H9 (cell line): Measurements from ENCODE around the gene KMT2B. TPM values are rescaled to one million over a fixed set of nuclear protein-coding genes. Genes with fewer than 3 reads are reported as not detected.

Source experiments
- DNase-seq: peaks from one replicate; pipeline ENCODE4 v3.0.0-alpha.2; 2017
- H2AFZ ChIP-seq: one replicate; pipeline ENCODE4 v1.6.1; 2013; ENCODE audit warnings: mild to moderate bottlenecking, low read length, control low read depth, moderate library complexity
- H2AK5ac ChIP-seq: 2 replicates; pipeline ENCODE4 v1.6.1; 2013; ENCODE audit warnings: low read length, control low read depth, mixed read lengths; ENCODE audit not compliant: insufficient read length
- H2BK120ac ChIP-seq: one replicate; pipeline ENCODE4 v1.6.1; 2013; ENCODE audit warnings: low read depth, mild to moderate bottlenecking, low read length, control low read depth, inconsistent platforms; ENCODE audit not compliant: poor library complexity, severe bottlenecking
- H2BK12ac ChIP-seq: 2 replicates; pipeline ENCODE4 v1.6.1; 2013; ENCODE audit warnings: low read length, control low read depth, mixed read lengths, low read depth; ENCODE audit not compliant: insufficient read length
- H2BK15ac ChIP-seq: 2 replicates; pipeline ENCODE4 v1.6.1; 2013; ENCODE audit warnings: low read depth, low read length, control low read depth
- H2BK20ac ChIP-seq: one replicate; pipeline ENCODE4 v1.6.1; 2013; ENCODE audit warnings: low read depth, mild to moderate bottlenecking, low read length, control low read depth, inconsistent platforms; ENCODE audit not compliant: poor library complexity, severe bottlenecking
- H2BK5ac ChIP-seq: 2 replicates; pipeline ENCODE4 v1.6.1; 2013; ENCODE audit warnings: low read length, control low read depth, mixed read lengths; ENCODE audit not compliant: insufficient read length
- H3K14ac ChIP-seq: 2 replicates; pipeline ENCODE4 v1.6.1; 2013; ENCODE audit warnings: low read length, control low read depth; ENCODE audit not compliant: insufficient read depth
- H3K18ac ChIP-seq: 2 replicates; pipeline ENCODE4 v1.6.1; 2013; ENCODE audit warnings: low read depth, mild to moderate bottlenecking, mixed read lengths, low read length, control low read depth; ENCODE audit not compliant: insufficient read length
- H3K23ac ChIP-seq: 2 replicates; pipeline ENCODE4 v1.6.1; 2013; ENCODE audit warnings: low read length, control low read depth, mixed read lengths, low read depth; ENCODE audit not compliant: insufficient read length
- H3K23me2 ChIP-seq: 2 replicates; pipeline ENCODE4 v1.6.1; 2013; ENCODE audit warnings: low read depth, mild to moderate bottlenecking, mixed read lengths, low read length, control low read depth; ENCODE audit not compliant: insufficient read length, poor library complexity, severe bottlenecking
- H3K27ac ChIP-seq: 2 replicates; pipeline ENCODE4 v1.5.1; 2013; ENCODE audit warnings: low read length, control low read depth, mixed read lengths, low read depth; ENCODE audit not compliant: insufficient read length
- H3K27me3 ChIP-seq: 2 replicates; pipeline ENCODE4 v1.6.1; 2013; ENCODE audit warnings: low read length, control low read depth, inconsistent platforms; ENCODE audit not compliant: insufficient read depth
- H3K4ac ChIP-seq: 2 replicates; pipeline ENCODE4 v1.6.1; 2013; ENCODE audit warnings: low read depth, mild to moderate bottlenecking, control low read depth, inconsistent platforms, low read length, moderate library complexity
- H3K4me1 ChIP-seq: 2 replicates; pipeline ENCODE4 v1.6.1; 2013; ENCODE audit warnings: low read length, control low read depth, inconsistent platforms; ENCODE audit not compliant: insufficient read depth
- H3K4me2 ChIP-seq: 2 replicates; pipeline ENCODE4 v1.6.1; 2013; ENCODE audit warnings: low read length, control low read depth, mixed read lengths; ENCODE audit not compliant: insufficient read length, insufficient read depth
- H3K56ac ChIP-seq: 2 replicates; pipeline ENCODE4 v1.6.1; 2013; ENCODE audit warnings: low read depth, mild to moderate bottlenecking, mixed read lengths, low read length, control low read depth; ENCODE audit not compliant: insufficient read length
- H3K79me1 ChIP-seq: 2 replicates; pipeline ENCODE4 v1.6.1; 2013; ENCODE audit warnings: low read depth, mild to moderate bottlenecking, moderate library complexity, low read length, control low read depth, inconsistent platforms; ENCODE audit not compliant: insufficient read depth, poor library complexity, severe bottlenecking
- H3K79me2 ChIP-seq: 2 replicates; pipeline ENCODE4 v1.6.1; 2013; ENCODE audit warnings: low read length, control low read depth, inconsistent platforms; ENCODE audit not compliant: insufficient read depth
- H3K9ac ChIP-seq: 2 replicates; pipeline ENCODE4 v1.6.1; 2013; ENCODE audit warnings: low read length, control low read depth, mixed read lengths; ENCODE audit not compliant: insufficient read length; ENCODE audit errors: extremely low read depth
- H3K9me3 ChIP-seq: one replicate; pipeline ENCODE4 v1.6.1; 2013; ENCODE audit warnings: low read depth, low read length, inconsistent platforms; ENCODE audit not compliant: control insufficient read depth
- H3T11ph ChIP-seq: one replicate; pipeline ENCODE4 v1.6.1; 2013; ENCODE audit warnings: mild to moderate bottlenecking, low read length, control low read depth, inconsistent platforms
- H4K20me1 ChIP-seq: one replicate; pipeline ENCODE4 v1.6.1; 2013; ENCODE audit not compliant: control insufficient read depth, insufficient read length, insufficient read depth
- H4K5ac ChIP-seq: 2 replicates; pipeline ENCODE4 v1.6.1; 2013; ENCODE audit warnings: low read depth, mild to moderate bottlenecking, mixed read lengths, low read length, control low read depth; ENCODE audit not compliant: insufficient read length
- H4K8ac ChIP-seq: replicated peaks from 2 replicates; pipeline ENCODE4 v1.6.1; 2013; ENCODE audit warnings: low read length, control low read depth, mixed read lengths, low read depth; ENCODE audit not compliant: insufficient read length
- H4K91ac ChIP-seq: 2 replicates; pipeline ENCODE4 v1.6.1; 2013; ENCODE audit warnings: low read depth, mild to moderate bottlenecking, moderate library complexity, mixed read lengths, low read length, control low read depth; ENCODE audit not compliant: insufficient read length
- H3K27ac Mint-ChIP-seq, 3 experiments: 2 replicates in 2 of 3; 3 replicates in 1 of 3; pipeline ENCODE4 v1.8.0; 2020 to 2021; ENCODE audit warnings: mixed read lengths in 3 of 3, mild to moderate bottlenecking in 1 of 3, moderate library complexity in 1 of 3
- H3K27me3 Mint-ChIP-seq: 2 replicates; pipeline ENCODE4 v1.8.0; 2021; ENCODE audit warnings: low read depth, mild to moderate bottlenecking, moderate library complexity, mixed read lengths
- H3K36me3 Mint-ChIP-seq, 3 experiments: 2 replicates in 2 of 3; 3 replicates in 1 of 3; pipeline ENCODE4 v1.8.0; 2020 to 2021; ENCODE audit warnings: low read depth in 3 of 3, mixed read lengths in 3 of 3; ENCODE audit not compliant: insufficient read depth in 1 of 3
- H3K4me1 Mint-ChIP-seq, 2 experiments: 2 replicates each; pipeline ENCODE4 v1.8.0; 2020; ENCODE audit warnings: mixed read lengths in 2 of 2
- H3K4me3 Mint-ChIP-seq, 2 experiments: 2 replicates in 1 of 2; 3 replicates in 1 of 2; pipeline ENCODE4 v1.8.0; 2020 to 2021; ENCODE audit warnings: mild to moderate bottlenecking in 2 of 2, mixed read lengths in 2 of 2, moderate library complexity in 1 of 2
- H3K9me3 Mint-ChIP-seq, 2 experiments: 2 replicates in 1 of 2; 3 replicates in 1 of 2; pipeline ENCODE4 v1.8.0; 2020; ENCODE audit warnings: mild to moderate bottlenecking in 2 of 2, mixed read lengths in 2 of 2, moderate library complexity in 1 of 2
- WGBS: extraction: QIAGEN DNeasy Blood & Tissue Kit; methylation state at CpG from one replicate; pipeline ENCODE4 v1.1.7; 2013; ENCODE audit warnings: missing lambda C conversion rate, low lambda C conversion rate, mixed read lengths; ENCODE audit not compliant: insufficient read length; ENCODE audit errors: extremely low coverage; 5-methylcytosine and 5-hydroxymethylcytosine counted together
- total RNA-seq: library from RNA; stranded (reverse); gene quantifications from 2 replicates; pipeline ENCODE4 v1.2.1, GENCODE V29; 2021
- TF ChIP-seq, protein P1 (sequence below): fragments of 200-600 bp; sonication (generic); conservative IDR thresholded peaks from 3 replicates; pipeline ENCODE4 v1.8.0; 2021; ENCODE audit warnings: antibody characterized with exemption, mild to moderate bottlenecking

The KMT2B gene
- total RNA-seq, 1 experiment from 2014 or later = 47.7 TPM

DNA sequence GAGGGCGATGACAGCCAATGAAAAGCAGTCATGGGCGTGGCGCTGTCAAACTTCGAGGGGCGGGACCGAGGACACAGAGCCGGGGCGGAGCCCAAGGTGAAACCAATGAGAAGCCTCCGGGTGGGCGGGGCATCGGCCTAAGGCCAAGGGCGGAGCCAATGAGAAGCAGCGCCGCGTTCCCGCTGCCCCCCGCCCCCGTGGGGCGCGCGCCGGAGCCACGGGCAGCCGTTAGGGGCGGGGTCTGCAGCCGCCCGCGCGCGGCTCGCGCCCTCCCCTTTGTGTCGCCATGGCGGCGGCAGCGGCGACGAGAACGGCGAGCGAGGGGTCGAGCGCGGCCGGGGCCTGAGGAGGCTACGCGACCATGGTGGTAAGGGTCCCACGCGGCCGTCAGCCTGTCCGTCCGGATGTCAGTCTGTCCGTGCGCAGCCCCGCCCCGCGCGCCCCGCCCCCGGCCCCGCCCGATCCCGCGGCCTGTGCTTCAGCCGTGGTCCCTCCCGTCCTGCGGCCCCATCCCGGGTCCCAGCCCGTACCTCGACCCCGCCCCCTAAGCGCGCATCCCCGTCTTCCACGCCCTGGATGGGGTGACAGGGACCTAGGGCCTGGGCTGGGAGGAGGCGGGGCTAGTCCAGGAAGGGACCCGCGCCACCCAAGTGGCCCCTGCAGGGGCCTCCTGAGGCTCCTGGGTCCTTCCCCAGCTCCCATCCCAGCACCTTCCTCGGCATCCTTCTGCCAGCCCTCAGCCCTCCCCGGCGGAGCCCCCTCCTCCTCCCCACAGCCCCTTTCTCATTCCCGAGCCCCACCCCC, 57.7 kb downstream of the KMT2B start, which contains the start of gene ARHGAP33:
TSS of gene ARHGAP33 (plus strand) at position 267 of the 804 bp plus-strand sequence. CDS start at position 362, 95 bp downstream.
- Mint-ChIP-seq H3K9me3 (no peaks in the 10 kb centered on the region; a peak in 1 of 5 replicates), H3K4me3 (peak within 1 kb of the TSS; percentile 65 to 88), H3K27me3 (peaks cover 42% of the 10 kb centered on the region), H3K36me3 (peaks cover 0 to 4% (median 0%) of the 10 kb centered on the region in 3 experiments; a peak in 2 of 7 replicates), H3K4me1 (peaks cover 25 to 29% of the 10 kb centered on the region in 2 experiments), H3K27ac (peak within 1 kb of the TSS in 1 of 3 experiments; percentile 88; a peak in 1 of 7 replicates)
- no peaks in the 10 kb centered on the region for H4K20me1 ChIP-seq
- no peak within 1 kb of the TSS for H3K9ac ChIP-seq
- no peaks in the 10 kb centered on the region for H3K27me3 ChIP-seq
- no peak within 1 kb of the TSS for H2BK12ac ChIP-seq
- no peak within 1 kb of the TSS for H2BK5ac ChIP-seq
- no peak within 1 kb of the TSS for H3K56ac ChIP-seq
- H3K23me2 ChIP-seq = peaks cover 5% of the 10 kb centered on the region
- TF ChIP-seq, protein P1, sequence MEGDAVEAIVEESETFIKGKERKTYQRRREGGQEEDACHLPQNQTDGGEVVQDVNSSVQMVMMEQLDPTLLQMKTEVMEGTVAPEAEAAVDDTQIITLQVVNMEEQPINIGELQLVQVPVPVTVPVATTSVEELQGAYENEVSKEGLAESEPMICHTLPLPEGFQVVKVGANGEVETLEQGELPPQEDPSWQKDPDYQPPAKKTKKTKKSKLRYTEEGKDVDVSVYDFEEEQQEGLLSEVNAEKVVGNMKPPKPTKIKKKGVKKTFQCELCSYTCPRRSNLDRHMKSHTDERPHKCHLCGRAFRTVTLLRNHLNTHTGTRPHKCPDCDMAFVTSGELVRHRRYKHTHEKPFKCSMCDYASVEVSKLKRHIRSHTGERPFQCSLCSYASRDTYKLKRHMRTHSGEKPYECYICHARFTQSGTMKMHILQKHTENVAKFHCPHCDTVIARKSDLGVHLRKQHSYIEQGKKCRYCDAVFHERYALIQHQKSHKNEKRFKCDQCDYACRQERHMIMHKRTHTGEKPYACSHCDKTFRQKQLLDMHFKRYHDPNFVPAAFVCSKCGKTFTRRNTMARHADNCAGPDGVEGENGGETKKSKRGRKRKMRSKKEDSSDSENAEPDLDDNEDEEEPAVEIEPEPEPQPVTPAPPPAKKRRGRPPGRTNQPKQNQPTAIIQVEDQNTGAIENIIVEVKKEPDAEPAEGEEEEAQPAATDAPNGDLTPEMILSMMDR = no peak
- no CpG with 5 or more reads among the region's 82 CpGs for WGBS
- H3T11ph ChIP-seq = no peak within 1 kb of the TSS
- no peak within 1 kb of the TSS for H2AK5ac ChIP-seq
- no peak within 1 kb of the TSS for H2BK15ac ChIP-seq
- no peak within 1 kb of the TSS for H3K18ac ChIP-seq
- no peaks in the 10 kb centered on the region for H3K79me2 ChIP-seq
- H4K91ac ChIP-seq = no peak within 1 kb of the TSS
- peak; percentile 96 for DNase-seq
- no peak within 1 kb of the TSS for H2BK120ac ChIP-seq
- no peak within 1 kb of the TSS for H3K14ac ChIP-seq
- H4K5ac ChIP-seq = no peak within 1 kb of the TSS
- H3K4me2 ChIP-seq = peak within 1 kb of the TSS; percentile 73
- H4K8ac ChIP-seq = no peak within 1 kb of the TSS
- H3K27ac ChIP-seq = no peak within 1 kb of the TSS
- no peaks in the 10 kb centered on the region for H3K9me3 ChIP-seq
- H3K23ac ChIP-seq = no peak within 1 kb of the TSS
- no peak within 1 kb of the TSS for H2BK20ac ChIP-seq
- no peak within 1 kb of the TSS for H3K4ac ChIP-seq
- peaks cover 5% of the 10 kb centered on the region; the same call in 1 of the 2 replicates for H3K4me1 ChIP-seq
- H2AFZ ChIP-seq = no peak within 1 kb of the TSS
- no peaks in the 10 kb centered on the region for H3K79me1 ChIP-seq
